Pons (tissue), 1 donor: Measurements from ENCODE around the gene CDC40.

Source experiments
- DNase-seq: peaks from one replicate; pipeline ENCODE4 v3.0.0-alpha.2; 2016; ENCODE audit warnings: low spot score

The CDC40 gene

DNA sequence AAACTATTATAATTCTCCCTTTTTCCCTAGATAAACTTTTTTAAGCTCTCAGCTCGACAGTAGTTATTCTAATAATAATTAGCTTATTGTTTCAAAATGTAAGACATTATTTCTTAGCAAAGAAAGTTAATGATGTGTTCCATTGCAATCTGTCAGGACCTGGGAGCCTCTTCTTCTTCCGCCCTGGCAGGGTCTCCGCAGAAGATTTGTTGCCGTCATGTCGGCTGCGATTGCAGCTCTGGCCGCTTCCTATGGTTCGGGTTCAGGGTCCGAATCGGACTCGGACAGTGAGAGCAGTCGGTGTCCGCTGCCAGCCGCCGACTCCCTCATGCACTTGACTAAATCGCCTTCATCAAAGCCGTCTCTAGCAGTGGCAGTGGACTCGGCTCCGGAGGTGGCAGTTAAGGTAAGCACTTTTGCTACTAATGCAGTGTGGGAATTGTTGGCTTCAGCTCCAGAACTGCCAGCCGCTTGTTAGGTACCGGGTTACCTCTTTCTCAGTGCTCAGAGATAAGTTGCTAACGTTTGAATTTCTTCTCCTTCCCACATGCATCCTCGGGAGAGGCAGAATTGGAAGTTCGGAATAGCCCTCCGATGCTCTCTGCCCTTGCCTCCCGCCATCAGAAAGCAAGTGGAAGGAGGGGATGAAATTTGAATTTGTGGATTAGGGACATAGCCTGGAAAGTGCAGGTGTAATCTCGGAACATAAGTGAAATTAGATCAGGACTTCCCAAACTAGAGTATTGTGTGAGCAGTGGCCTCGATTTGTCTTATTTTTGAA lies at the start of gene CDC40:
TSS of gene CDC40 (plus strand) at position 200 of the 781 bp plus-strand sequence. CDS start at position 218, 18 bp downstream.
- DNase-seq, result no peak

GRCh38 chr6:110137924-110138887 lies 42.0 kb upstream of the CDC40 start:
- DNase-seq, result no peak

GRCh38 chr6:110139052-110139451 lies 41.2 kb upstream of the CDC40 start:
- no peak for DNase-seq

DNA sequence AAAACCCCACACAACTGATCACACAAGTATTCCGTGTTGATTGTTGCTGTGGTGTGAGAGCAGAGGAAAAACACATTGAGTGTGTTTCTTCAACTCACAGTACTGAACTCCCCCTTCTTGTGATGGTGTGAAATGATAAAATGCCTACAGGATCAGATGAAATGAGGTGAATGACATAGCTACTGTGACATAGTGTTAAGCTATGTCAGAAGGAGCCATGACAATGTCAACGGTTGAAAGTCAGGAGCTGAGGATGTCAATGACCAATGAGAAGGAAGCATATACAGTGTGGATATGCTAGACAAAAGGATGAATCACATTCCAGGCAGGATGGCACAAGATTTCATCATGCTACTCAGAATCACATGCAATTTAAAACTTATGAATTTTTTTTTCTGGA lies 39.6 kb upstream of the CDC40 start:
- DNase-seq, result no peak

DNA sequence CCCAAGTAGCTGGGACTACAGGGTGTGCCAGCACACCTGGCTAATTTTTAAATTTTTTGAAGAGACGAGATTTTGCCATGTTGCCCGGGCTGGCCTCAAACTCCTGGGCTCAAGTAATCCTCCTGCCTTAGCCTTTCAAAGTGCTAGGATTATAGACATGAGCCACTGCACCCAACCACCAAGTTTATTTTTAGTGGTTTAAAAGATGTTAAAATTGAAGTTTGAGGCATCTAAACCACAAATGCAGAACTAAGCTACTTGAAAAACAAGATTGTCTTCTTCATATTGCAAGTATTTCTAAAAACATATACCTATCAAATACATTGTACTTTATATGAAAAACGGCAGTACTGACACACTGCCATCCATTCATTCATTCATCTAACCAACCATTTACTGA lies 32.4 kb upstream of the CDC40 start:
- DNase-seq, result no peak

DNA sequence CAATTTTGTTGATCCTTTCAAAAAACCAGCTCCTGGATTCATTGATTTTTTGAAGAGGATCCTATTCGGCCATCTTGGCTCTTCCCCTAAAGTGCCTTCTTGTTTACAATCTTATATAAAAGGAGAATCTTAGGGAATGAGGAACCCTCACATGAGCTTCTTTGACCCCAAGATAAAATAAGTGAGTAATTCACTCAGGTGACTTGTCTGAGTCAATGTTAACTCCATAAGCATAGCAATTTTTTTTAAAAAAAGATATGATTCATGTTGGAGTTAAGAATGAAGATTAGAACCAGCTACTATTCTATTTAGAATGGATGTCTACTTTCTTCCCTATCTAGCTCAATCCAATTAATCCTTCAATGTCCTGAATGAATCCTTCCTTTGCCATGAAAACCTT lies 21.7 kb upstream of the CDC40 start:
- no peak for DNase-seq

DNA sequence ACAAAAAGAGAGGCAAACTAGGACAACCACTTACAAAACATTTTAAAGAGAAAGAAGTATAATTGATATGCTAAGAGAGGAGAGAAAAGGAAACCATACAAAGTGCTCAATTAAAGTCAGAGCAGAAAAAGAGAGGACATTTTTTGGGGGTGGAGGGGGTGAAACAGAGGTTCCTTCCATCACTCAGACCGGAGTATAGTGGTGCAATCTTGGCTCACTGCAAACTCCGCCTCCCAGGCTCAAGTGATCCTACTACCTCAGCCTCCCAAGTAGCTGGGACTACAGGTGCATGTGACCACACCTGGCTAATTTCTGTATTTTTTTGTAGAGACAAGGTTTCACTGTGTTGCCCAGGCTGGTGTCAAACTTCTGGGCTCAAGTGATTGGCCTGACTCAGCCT lies 10.1 kb upstream of the CDC40 start:
- DNase-seq, result no peak

GRCh38 chr6:110173506-110174132 lies 6.6 kb upstream of the CDC40 start:
- peak; percentile 79 for DNase-seq

DNA sequence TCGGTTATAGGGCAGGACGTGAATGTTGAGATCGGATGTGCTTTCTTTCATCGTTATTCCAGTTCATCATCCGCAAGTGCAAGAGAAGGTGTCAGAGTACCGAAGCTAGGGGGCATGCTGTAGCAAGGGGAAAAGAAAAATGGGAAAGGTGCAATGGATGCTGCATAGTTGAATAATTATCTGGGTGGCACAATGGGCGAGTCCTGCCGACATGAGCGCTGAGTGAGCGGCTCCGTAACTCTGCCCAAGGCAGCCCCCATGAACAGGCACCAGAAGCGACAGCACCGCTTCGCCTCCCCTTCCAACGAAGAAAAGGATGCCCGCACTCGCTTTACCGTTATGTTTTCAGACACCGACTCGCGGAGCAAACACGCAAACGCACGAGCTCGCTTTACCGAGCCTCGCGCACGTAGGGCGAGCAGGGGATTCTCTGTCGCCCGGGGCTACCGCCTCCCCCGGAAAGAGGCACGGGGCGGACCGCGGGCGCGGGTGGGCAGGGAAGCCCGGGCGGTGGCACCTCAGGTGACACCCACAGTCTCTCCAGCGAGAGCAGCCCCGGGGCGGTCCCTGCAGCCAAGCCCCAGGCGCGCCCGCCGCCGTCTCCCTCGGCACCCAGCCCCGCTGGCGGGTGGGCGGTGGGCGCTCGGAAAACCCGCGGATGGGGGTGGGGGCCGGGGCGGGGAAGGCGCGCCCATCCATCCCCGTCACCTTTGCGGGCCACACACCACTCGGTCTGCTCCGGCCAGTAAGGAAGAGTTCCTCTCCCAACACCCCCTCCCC lies 1.4 kb upstream of the CDC40 start:
- peak; percentile 90 for DNase-seq

GRCh38 chr6:110179406-110180227 lies 610 bp upstream of the CDC40 start, which contains the start of gene WASF1:
WASF1 (minus strand) TSS chr6:110179670; CDS start chr6:110127601, 52,069 bp downstream.
- peak; percentile 99 for DNase-seq

GRCh38 chr6:110181131-110182030 lies 1.2 kb downstream of the CDC40 start:
- DNase-seq, result peak; percentile 54

DNA sequence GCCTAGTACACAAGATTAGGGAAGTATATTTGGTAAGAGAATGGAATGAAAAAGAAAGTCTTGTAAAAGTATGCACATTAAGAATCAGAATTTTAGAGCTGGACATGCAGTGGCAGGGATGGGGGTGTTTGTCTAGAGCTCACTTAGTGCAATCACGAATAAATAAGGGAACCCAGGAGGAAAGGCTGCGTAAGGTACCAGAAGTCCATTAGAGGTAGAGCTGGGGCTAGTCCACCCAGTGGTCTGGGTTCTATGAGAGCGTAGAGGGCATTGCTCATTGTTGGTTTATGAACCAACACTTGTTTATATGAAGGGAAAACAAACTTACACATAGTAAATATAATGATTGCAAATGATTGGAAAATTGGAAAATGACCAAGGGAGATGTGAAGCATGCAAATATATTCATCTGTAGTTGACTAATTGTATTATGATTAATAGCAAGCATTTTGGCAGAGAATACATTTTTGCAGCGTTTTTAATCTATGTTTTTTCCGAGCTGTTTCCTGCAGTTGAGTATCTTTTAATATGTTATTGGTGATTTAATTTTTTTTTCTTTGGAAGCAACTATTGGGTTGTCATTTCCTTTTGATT lies 3.2 kb downstream of the CDC40 start:
- DNase-seq, result no peak

DNA sequence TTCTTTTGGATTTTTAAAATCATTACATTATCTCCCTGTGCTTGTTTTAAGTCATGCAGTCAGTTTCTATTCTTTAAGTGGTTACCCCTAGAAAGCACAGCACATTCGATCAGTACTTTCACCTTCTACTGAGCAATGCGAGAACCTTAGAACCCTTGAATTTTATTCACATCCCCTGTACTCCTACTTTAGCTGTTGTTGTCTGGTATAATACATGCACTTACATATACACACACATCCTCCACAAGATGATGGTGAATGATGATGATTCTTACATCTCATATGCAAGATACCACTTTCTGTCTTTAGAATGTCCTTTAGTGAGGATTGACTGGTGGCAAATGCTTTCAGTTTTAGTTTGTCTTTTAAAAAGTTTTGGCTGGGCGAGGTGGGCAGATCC lies 5.7 kb downstream of the CDC40 start:
- DNase-seq, result no peak

GRCh38 chr6:110188791-110189190 lies 8.6 kb downstream of the CDC40 start:
- no peak for DNase-seq

DNA sequence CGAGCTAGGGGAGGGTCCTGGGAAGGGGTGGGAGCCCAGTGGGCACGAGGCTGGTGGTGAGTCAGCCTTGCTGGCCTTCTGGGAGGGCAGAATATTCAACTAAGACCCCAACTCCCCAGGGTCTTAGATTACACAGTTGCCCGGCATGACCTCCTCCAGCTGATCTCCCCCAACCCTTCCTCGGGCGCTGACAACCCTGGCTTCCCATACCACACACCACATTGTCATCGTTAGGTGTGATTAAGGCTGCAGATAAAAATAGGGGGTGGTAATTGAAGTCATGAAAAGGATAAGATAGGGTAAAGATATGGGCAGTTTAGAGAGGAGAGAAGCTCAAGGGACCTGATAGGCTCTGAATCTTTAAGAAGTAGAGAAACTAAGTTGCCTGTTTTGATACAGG lies 10.5 kb downstream of the CDC40 start:
- DNase-seq, result no peak

DNA sequence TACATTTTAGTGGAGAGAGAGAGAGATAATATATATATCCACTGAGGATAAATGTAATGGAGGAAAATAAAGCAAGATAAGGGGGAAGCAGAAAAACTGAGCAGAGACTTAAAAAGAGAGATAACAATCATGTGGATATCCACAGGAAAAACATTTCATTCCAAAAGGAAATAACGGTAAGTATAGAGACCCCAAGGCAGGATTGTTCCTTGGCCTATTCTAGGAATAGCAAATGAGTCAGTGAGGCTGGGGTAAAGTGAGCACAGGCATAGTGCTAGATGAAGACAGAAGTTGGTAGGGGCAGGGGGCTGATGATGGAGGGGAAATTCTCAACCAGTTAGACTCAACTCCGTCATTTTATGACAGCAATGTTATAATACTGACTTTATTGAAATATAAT lies 11.2 kb downstream of the CDC40 start:
- no peak for DNase-seq

- no peak for DNase-seq
Measured at GRCh38 chr6:110195639-110196038, 15.4 kb downstream of the CDC40 start.

GRCh38 chr6:110196874-110197273 lies 16.6 kb downstream of the CDC40 start:
- DNase-seq, result no peak

DNA sequence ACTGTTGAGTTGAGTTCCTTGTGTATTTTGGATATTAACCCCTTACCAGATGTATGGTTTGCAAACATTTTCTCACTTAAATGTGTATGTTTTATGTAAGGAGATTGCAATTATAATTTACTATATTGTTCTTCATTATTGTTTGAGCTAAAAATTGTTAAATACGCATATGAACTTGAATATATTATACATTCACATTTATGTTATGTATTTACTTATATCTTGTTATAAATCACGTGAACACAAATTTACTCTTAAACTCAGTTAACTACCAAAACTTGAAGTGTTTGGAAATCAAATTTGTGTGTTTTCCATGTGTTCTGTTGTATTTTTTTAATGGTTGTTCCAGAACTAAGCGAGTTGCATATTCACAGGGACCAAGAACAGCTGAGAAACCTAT lies 18.3 kb downstream of the CDC40 start:
- DNase-seq, result no peak
